IMR-90 (cell line): ENCODE results near the gene HDHD5. TPM values are rescaled to one million over a fixed set of nuclear protein-coding genes. Genes with fewer than 3 reads are reported as not detected.

Source experiments
- ATAC-seq: fragments of 200-7000 bp; cut with Tn5 transposase; 2 replicates; pipeline ENCODE4 v1.9.1; 2020; ENCODE audit warnings: low read depth, mild to moderate bottlenecking, moderate library complexity
- BruUV-seq: library from RNA; stranded (reverse); fragments of 400-500 nt; replicated peaks from 2 replicates; lab custom pipeline; 2021; lab: Mats Ljungman, UMichigan
- CTCF ChIA-PET: fragments of 300-600 bp; formaldehyde crosslinking; extraction: SDS; loops from one replicate; lab custom pipeline; 2021; ENCODE audit warnings: antibody characterized with exemption; lab: Yijun Ruan, JAX
- POLR2A ChIA-PET: fragments of 300-600 bp; sonication (Branson Sonifier 250); formaldehyde crosslinking; loops from one replicate; lab custom pipeline; 2022; ENCODE audit warnings: antibody characterized with exemption; ENCODE audit not compliant: unreplicated experiment; lab: Charles Lee
- DNase-seq: peaks from one replicate; pipeline ENCODE4 v3.0.0; 2013
- H2AFZ ChIP-seq: replicated peaks from 2 replicates; pipeline ENCODE3; 2013; ENCODE audit warnings: low read length, mild to moderate bottlenecking; ENCODE audit not compliant: poor library complexity
- H2AK5ac ChIP-seq: 2 replicates; pipeline ENCODE4 v1.6.1; 2013; ENCODE audit warnings: low read depth, low read length, inconsistent platforms
- H2AK9ac ChIP-seq: replicated peaks from 2 replicates; pipeline ENCODE3; 2013; ENCODE audit warnings: mild to moderate bottlenecking, low read depth, low read length, moderate library complexity; ENCODE audit not compliant: poor library complexity
- H2BK120ac ChIP-seq: 2 replicates; pipeline ENCODE4 v1.6.1; 2013; ENCODE audit warnings: low read depth, low read length, inconsistent platforms
- H2BK15ac ChIP-seq: 3 replicates; pipeline ENCODE4 v1.6.1; 2013; ENCODE audit warnings: low read depth, low read length, inconsistent platforms
- H2BK20ac ChIP-seq: 2 replicates; pipeline ENCODE4 v1.6.1; 2013; ENCODE audit warnings: low read depth, mild to moderate bottlenecking, inconsistent platforms, low read length, moderate library complexity
- H2BK5ac ChIP-seq: 2 replicates; pipeline ENCODE4 v1.6.1; 2013; ENCODE audit warnings: mild to moderate bottlenecking, low read depth, low read length, inconsistent platforms; ENCODE audit not compliant: poor library complexity, severe bottlenecking
- H3K14ac ChIP-seq: replicated peaks from 2 replicates; pipeline ENCODE4 v1.6.1; 2013; ENCODE audit warnings: low read depth, low read length, inconsistent platforms
- H3K18ac ChIP-seq: 2 replicates; pipeline ENCODE4 v1.6.1; 2013; ENCODE audit warnings: low read depth, low read length, control low read depth
- H3K23ac ChIP-seq: 2 replicates; pipeline ENCODE4 v1.6.1; 2013; ENCODE audit warnings: low read depth, low read length, inconsistent platforms
- H3K27ac ChIP-seq: 2 replicates; pipeline ENCODE4 v1.5.1; 2013; ENCODE audit warnings: mild to moderate bottlenecking, control low read depth, low read length; ENCODE audit not compliant: insufficient read depth
- H3K27me3 ChIP-seq: 2 replicates; pipeline ENCODE4 v1.6.1; 2013; ENCODE audit warnings: low read length; ENCODE audit not compliant: control insufficient read depth, insufficient read depth
- H3K36me3 ChIP-seq: 2 replicates; pipeline ENCODE4 v1.6.1; 2013; ENCODE audit warnings: low read length, mixed read lengths; ENCODE audit not compliant: control insufficient read depth, insufficient read depth
- H3K4ac ChIP-seq: 2 replicates; pipeline ENCODE4 v1.6.1; 2013; ENCODE audit warnings: low read depth, low read length, inconsistent platforms
- H3K4me1 ChIP-seq: 2 replicates; pipeline ENCODE4 v1.6.1; 2013; ENCODE audit warnings: low read length, mixed read lengths; ENCODE audit not compliant: control insufficient read depth, insufficient read depth
- H3K4me2 ChIP-seq: 2 replicates; pipeline ENCODE4 v1.6.1; 2013; ENCODE audit warnings: low read depth, mild to moderate bottlenecking, control low read depth, low read length, moderate library complexity
- H3K4me3 ChIP-seq: 2 replicates; pipeline ENCODE4 v1.5.1; 2013; ENCODE audit warnings: low read depth, mild to moderate bottlenecking, control low read depth, low read length, moderate library complexity; ENCODE audit not compliant: insufficient read depth
- H3K56ac ChIP-seq: 2 replicates; pipeline ENCODE4 v1.6.1; 2013; ENCODE audit warnings: low read length, inconsistent platforms; ENCODE audit not compliant: insufficient read depth; ENCODE audit errors: extremely low read depth
- H3K79me1 ChIP-seq, 2 experiments: 2 replicates each; pipeline ENCODE4 v1.6.1; 2013; ENCODE audit warnings: low read length in 2 of 2, inconsistent platforms in 1 of 2, low read depth in 1 of 2
- H3K9ac ChIP-seq: 2 replicates; pipeline ENCODE4 v1.6.1; 2013; ENCODE audit warnings: low read depth, low read length, control low read depth
- H3K9me1 ChIP-seq: 2 replicates; pipeline ENCODE4 v1.6.1; 2013; ENCODE audit warnings: low read length, inconsistent platforms; ENCODE audit not compliant: insufficient read depth
- H3K9me3 ChIP-seq: 2 replicates; pipeline ENCODE4 v1.6.1; 2013; ENCODE audit warnings: low read length; ENCODE audit not compliant: control insufficient read depth, insufficient read depth
- H4K20me1 ChIP-seq: 2 replicates; pipeline ENCODE4 v1.6.1; 2013; ENCODE audit warnings: low read length, inconsistent platforms; ENCODE audit not compliant: insufficient read depth
- H4K5ac ChIP-seq: 2 replicates; pipeline ENCODE4 v1.6.1; 2013; ENCODE audit warnings: mild to moderate bottlenecking, low read depth, low read length, control low read depth
- H4K8ac ChIP-seq, 2 experiments: 2 replicates each; pipeline ENCODE4 v1.6.1; 2013; ENCODE audit warnings: low read depth in 2 of 2, low read length in 2 of 2, control low read depth in 1 of 2, inconsistent platforms in 1 of 2
- H4K91ac ChIP-seq: 2 replicates; pipeline ENCODE4 v1.6.1; 2013; ENCODE audit warnings: low read depth, low read length, inconsistent platforms; ENCODE audit not compliant: insufficient read depth
- RAD21 ChIP-seq: IDR thresholded peaks from 2 replicates; pipeline ENCODE4 v1.6.1; 2012; ENCODE audit warnings: low read length, improper control_type of control experiment
- WGBS, 2 experiments: methylation state at CpG; one replicate each; pipeline versions ENCODE4 v1.1.5 to v1.1.7; 2013; ENCODE audit warnings: missing lambda C conversion rate in 2 of 2; ENCODE audit not compliant: insufficient read length in 1 of 2; ENCODE audit errors: extremely low coverage in 2 of 2; 5-methylcytosine and 5-hydroxymethylcytosine counted together
- dilution Hi-C: fragments of 300-500 bp; cut with HindIII; formaldehyde crosslinking; loops from one replicate; pipeline ENCODE4 v1.14.3; 2018; ENCODE audit warnings: low sequenced_read_pairs; ENCODE audit not compliant: unreplicated experiment
- in situ Hi-C: fragments of 300-500 bp; cut with MboI; formaldehyde crosslinking; loops from 3 replicates; pipeline ENCODE4 v1.14.3; 2019; ENCODE audit warnings: low sequenced_read_pairs, inconsistent platforms, mixed read lengths
- intact Hi-C: fragments of 100-400 bp; cut with micrococcal nuclease; formaldehyde crosslinking; loops from 2 replicates; pipeline ENCODE4 v1.10.0; 2022
- polyA plus RNA-seq, 3 experiments: library from polyadenylated mRNA; depleted of rRNA; stranded (reverse); fragments of >200 nt; gene quantifications; 2 replicates each; pipeline ENCODE4 v1.2.3, GENCODE V29; 2012; ENCODE audit warnings: low replicate concordance in 1 of 3
- total RNA-seq: library from RNA; depleted of rRNA; stranded (reverse); fragments of >200 nt; gene quantifications from 2 replicates; pipeline ENCODE4 v1.2.3, GENCODE V29; 2012
- TF ChIP-seq, protein P1 (sequence below): conservative IDR thresholded peaks from 2 replicates; pipeline ENCODE4 v1.5.1; 2012; ENCODE audit warnings: mild to moderate bottlenecking, low read depth, low read length, improper control_type of control experiment

The HDHD5 gene
- total and polyA plus RNA-seq, 2 of the 4 experiments (the other 2 are of a cell fraction) = 31.9 to 37.5 TPM

DNA sequence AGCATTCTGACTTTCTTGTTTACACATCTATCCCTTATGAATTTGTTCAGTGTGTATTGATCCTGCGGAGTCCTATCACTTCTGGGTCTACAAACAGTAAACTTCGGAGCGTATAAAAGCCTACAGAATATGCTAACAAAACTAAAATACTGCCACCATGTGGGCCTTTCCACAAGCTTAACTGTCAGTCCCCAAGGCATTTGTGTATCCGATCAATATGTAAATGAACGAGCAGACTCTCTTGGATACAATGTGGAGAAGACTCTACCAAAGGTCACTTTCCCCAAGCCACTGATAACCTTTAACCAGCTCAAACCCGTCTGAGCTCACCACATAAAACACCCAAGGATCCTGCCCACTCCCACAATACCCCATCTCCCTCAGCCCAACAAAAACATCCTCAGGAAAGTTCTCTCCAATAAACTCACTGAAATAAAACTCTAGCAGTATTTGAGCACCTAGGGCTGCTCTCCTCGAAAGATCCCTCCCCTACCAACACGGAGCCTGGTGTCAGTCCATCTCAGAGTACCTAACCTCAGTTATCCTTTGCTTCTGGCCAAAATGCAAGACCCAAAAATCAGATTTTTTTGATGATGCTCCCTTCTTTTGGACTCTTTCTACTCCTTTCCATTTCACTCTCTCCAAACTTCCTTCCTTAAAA lies 42.3 kb upstream of the HDHD5 start:
- H3K4ac ChIP-seq = no peak overlapping the region
- WGBS, 2 experiments = 24% methylated on average over 3 of the region's 8 CpGs; no CpG with 5 or more reads in 1 of the 2 experiments
- no peak overlapping the region for H3K56ac ChIP-seq
- no peaks in the 10 kb centered on the region for H3K36me3 ChIP-seq
- H3K9me3 ChIP-seq = no peaks in the 10 kb centered on the region
- no peaks in the 10 kb centered on the region for H3K79me1 ChIP-seq
- H2BK20ac ChIP-seq = no peak overlapping the region
- no peak overlapping the region for H3K9ac ChIP-seq
- H4K91ac ChIP-seq = no peak overlapping the region
- H3K23ac ChIP-seq = no peak overlapping the region
- no peak overlapping the region for H3K14ac ChIP-seq
- BruUV-seq = no TSS peak
- ChIA-PET POLR2A (no interaction called here), CTCF (no interaction called here)
- no peaks in the 10 kb centered on the region for H3K9me1 ChIP-seq
- no peak overlapping the region for H4K8ac ChIP-seq
- H4K20me1 ChIP-seq = no peaks in the 10 kb centered on the region
- DNase-seq = peak; percentile 18
- H3K4me2 ChIP-seq = no peak overlapping the region
- no peak overlapping the region for H2AK5ac ChIP-seq
- intact Hi-C loops (no loop called here), in situ Hi-C loops (no loop called here), dilution Hi-C loops (no loop called here)
- no peak overlapping the region for H2BK5ac ChIP-seq
- TF ChIP-seq RAD21 = no peak
- TF ChIP-seq, protein P1, sequence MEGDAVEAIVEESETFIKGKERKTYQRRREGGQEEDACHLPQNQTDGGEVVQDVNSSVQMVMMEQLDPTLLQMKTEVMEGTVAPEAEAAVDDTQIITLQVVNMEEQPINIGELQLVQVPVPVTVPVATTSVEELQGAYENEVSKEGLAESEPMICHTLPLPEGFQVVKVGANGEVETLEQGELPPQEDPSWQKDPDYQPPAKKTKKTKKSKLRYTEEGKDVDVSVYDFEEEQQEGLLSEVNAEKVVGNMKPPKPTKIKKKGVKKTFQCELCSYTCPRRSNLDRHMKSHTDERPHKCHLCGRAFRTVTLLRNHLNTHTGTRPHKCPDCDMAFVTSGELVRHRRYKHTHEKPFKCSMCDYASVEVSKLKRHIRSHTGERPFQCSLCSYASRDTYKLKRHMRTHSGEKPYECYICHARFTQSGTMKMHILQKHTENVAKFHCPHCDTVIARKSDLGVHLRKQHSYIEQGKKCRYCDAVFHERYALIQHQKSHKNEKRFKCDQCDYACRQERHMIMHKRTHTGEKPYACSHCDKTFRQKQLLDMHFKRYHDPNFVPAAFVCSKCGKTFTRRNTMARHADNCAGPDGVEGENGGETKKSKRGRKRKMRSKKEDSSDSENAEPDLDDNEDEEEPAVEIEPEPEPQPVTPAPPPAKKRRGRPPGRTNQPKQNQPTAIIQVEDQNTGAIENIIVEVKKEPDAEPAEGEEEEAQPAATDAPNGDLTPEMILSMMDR = peak; percentile 12; the same call in 1 of the 2 replicates
- no peak overlapping the region for H2AK9ac ChIP-seq
- no peak overlapping the region for H2AFZ ChIP-seq
- H3K27ac ChIP-seq = no peak overlapping the region
- no peak overlapping the region for H2BK120ac ChIP-seq
- peaks cover 5% of the 10 kb centered on the region; the same call in 1 of the 2 replicates for H3K27me3 ChIP-seq
- no peak overlapping the region for H4K5ac ChIP-seq
- ATAC-seq = no peak
- no peak overlapping the region for H2BK15ac ChIP-seq
- no peaks in the 10 kb centered on the region for H3K4me1 ChIP-seq
- H3K18ac ChIP-seq = no peak overlapping the region
- no peak overlapping the region for H3K4me3 ChIP-seq
